H9 (cell line): ENCODE results near the gene GNL3. TPM values are rescaled to one million over a fixed set of nuclear protein-coding genes. Genes with fewer than 3 reads are reported as not detected.

ENCODE experiments used
- DNase-seq: peaks from one replicate; pipeline ENCODE4 v3.0.0-alpha.2; 2017
- H2AFZ ChIP-seq: one replicate; pipeline ENCODE4 v1.6.1; 2013; ENCODE audit warnings: mild to moderate bottlenecking, low read length, control low read depth, moderate library complexity
- H2AK5ac ChIP-seq: 2 replicates; pipeline ENCODE4 v1.6.1; 2013; ENCODE audit warnings: low read length, control low read depth, mixed read lengths; ENCODE audit not compliant: insufficient read length
- H2BK120ac ChIP-seq: one replicate; pipeline ENCODE4 v1.6.1; 2013; ENCODE audit warnings: low read depth, mild to moderate bottlenecking, low read length, control low read depth, inconsistent platforms; ENCODE audit not compliant: poor library complexity, severe bottlenecking
- H2BK12ac ChIP-seq: 2 replicates; pipeline ENCODE4 v1.6.1; 2013; ENCODE audit warnings: low read length, control low read depth, mixed read lengths, low read depth; ENCODE audit not compliant: insufficient read length
- H2BK15ac ChIP-seq: 2 replicates; pipeline ENCODE4 v1.6.1; 2013; ENCODE audit warnings: low read depth, low read length, control low read depth
- H2BK20ac ChIP-seq: one replicate; pipeline ENCODE4 v1.6.1; 2013; ENCODE audit warnings: low read depth, mild to moderate bottlenecking, low read length, control low read depth, inconsistent platforms; ENCODE audit not compliant: poor library complexity, severe bottlenecking
- H2BK5ac ChIP-seq: 2 replicates; pipeline ENCODE4 v1.6.1; 2013; ENCODE audit warnings: low read length, control low read depth, mixed read lengths; ENCODE audit not compliant: insufficient read length
- H3K14ac ChIP-seq: 2 replicates; pipeline ENCODE4 v1.6.1; 2013; ENCODE audit warnings: low read length, control low read depth; ENCODE audit not compliant: insufficient read depth
- H3K18ac ChIP-seq: 2 replicates; pipeline ENCODE4 v1.6.1; 2013; ENCODE audit warnings: low read depth, mild to moderate bottlenecking, mixed read lengths, low read length, control low read depth; ENCODE audit not compliant: insufficient read length
- H3K23ac ChIP-seq: 2 replicates; pipeline ENCODE4 v1.6.1; 2013; ENCODE audit warnings: low read length, control low read depth, mixed read lengths, low read depth; ENCODE audit not compliant: insufficient read length
- H3K23me2 ChIP-seq: 2 replicates; pipeline ENCODE4 v1.6.1; 2013; ENCODE audit warnings: low read depth, mild to moderate bottlenecking, mixed read lengths, low read length, control low read depth; ENCODE audit not compliant: insufficient read length, poor library complexity, severe bottlenecking
- H3K27ac ChIP-seq: 2 replicates; pipeline ENCODE4 v1.5.1; 2013; ENCODE audit warnings: low read length, control low read depth, mixed read lengths, low read depth; ENCODE audit not compliant: insufficient read length
- H3K27me3 ChIP-seq: 2 replicates; pipeline ENCODE4 v1.6.1; 2013; ENCODE audit warnings: low read length, control low read depth, inconsistent platforms; ENCODE audit not compliant: insufficient read depth
- H3K4ac ChIP-seq: 2 replicates; pipeline ENCODE4 v1.6.1; 2013; ENCODE audit warnings: low read depth, mild to moderate bottlenecking, control low read depth, inconsistent platforms, low read length, moderate library complexity
- H3K4me1 ChIP-seq: 2 replicates; pipeline ENCODE4 v1.6.1; 2013; ENCODE audit warnings: low read length, control low read depth, inconsistent platforms; ENCODE audit not compliant: insufficient read depth
- H3K4me2 ChIP-seq: 2 replicates; pipeline ENCODE4 v1.6.1; 2013; ENCODE audit warnings: low read length, control low read depth, mixed read lengths; ENCODE audit not compliant: insufficient read length, insufficient read depth
- H3K56ac ChIP-seq: 2 replicates; pipeline ENCODE4 v1.6.1; 2013; ENCODE audit warnings: low read depth, mild to moderate bottlenecking, mixed read lengths, low read length, control low read depth; ENCODE audit not compliant: insufficient read length
- H3K79me1 ChIP-seq: 2 replicates; pipeline ENCODE4 v1.6.1; 2013; ENCODE audit warnings: low read depth, mild to moderate bottlenecking, moderate library complexity, low read length, control low read depth, inconsistent platforms; ENCODE audit not compliant: insufficient read depth, poor library complexity, severe bottlenecking
- H3K79me2 ChIP-seq: 2 replicates; pipeline ENCODE4 v1.6.1; 2013; ENCODE audit warnings: low read length, control low read depth, inconsistent platforms; ENCODE audit not compliant: insufficient read depth
- H3K9ac ChIP-seq: 2 replicates; pipeline ENCODE4 v1.6.1; 2013; ENCODE audit warnings: low read length, control low read depth, mixed read lengths; ENCODE audit not compliant: insufficient read length; ENCODE audit errors: extremely low read depth
- H3K9me3 ChIP-seq: one replicate; pipeline ENCODE4 v1.6.1; 2013; ENCODE audit warnings: low read depth, low read length, inconsistent platforms; ENCODE audit not compliant: control insufficient read depth
- H3T11ph ChIP-seq: one replicate; pipeline ENCODE4 v1.6.1; 2013; ENCODE audit warnings: mild to moderate bottlenecking, low read length, control low read depth, inconsistent platforms
- H4K20me1 ChIP-seq: one replicate; pipeline ENCODE4 v1.6.1; 2013; ENCODE audit not compliant: control insufficient read depth, insufficient read length, insufficient read depth
- H4K5ac ChIP-seq: 2 replicates; pipeline ENCODE4 v1.6.1; 2013; ENCODE audit warnings: low read depth, mild to moderate bottlenecking, mixed read lengths, low read length, control low read depth; ENCODE audit not compliant: insufficient read length
- H4K8ac ChIP-seq: replicated peaks from 2 replicates; pipeline ENCODE4 v1.6.1; 2013; ENCODE audit warnings: low read length, control low read depth, mixed read lengths, low read depth; ENCODE audit not compliant: insufficient read length
- H4K91ac ChIP-seq: 2 replicates; pipeline ENCODE4 v1.6.1; 2013; ENCODE audit warnings: low read depth, mild to moderate bottlenecking, moderate library complexity, mixed read lengths, low read length, control low read depth; ENCODE audit not compliant: insufficient read length
- H3K27ac Mint-ChIP-seq, 3 experiments: 2 replicates in 2 of 3; 3 replicates in 1 of 3; pipeline ENCODE4 v1.8.0; 2020 to 2021; ENCODE audit warnings: mixed read lengths in 3 of 3, mild to moderate bottlenecking in 1 of 3, moderate library complexity in 1 of 3
- H3K27me3 Mint-ChIP-seq: 2 replicates; pipeline ENCODE4 v1.8.0; 2021; ENCODE audit warnings: low read depth, mild to moderate bottlenecking, moderate library complexity, mixed read lengths
- H3K36me3 Mint-ChIP-seq, 3 experiments: 2 replicates in 2 of 3; 3 replicates in 1 of 3; pipeline ENCODE4 v1.8.0; 2020 to 2021; ENCODE audit warnings: low read depth in 3 of 3, mixed read lengths in 3 of 3; ENCODE audit not compliant: insufficient read depth in 1 of 3
- H3K4me1 Mint-ChIP-seq, 2 experiments: 2 replicates each; pipeline ENCODE4 v1.8.0; 2020; ENCODE audit warnings: mixed read lengths in 2 of 2
- H3K4me3 Mint-ChIP-seq, 2 experiments: 2 replicates in 1 of 2; 3 replicates in 1 of 2; pipeline ENCODE4 v1.8.0; 2020 to 2021; ENCODE audit warnings: mild to moderate bottlenecking in 2 of 2, mixed read lengths in 2 of 2, moderate library complexity in 1 of 2
- H3K9me3 Mint-ChIP-seq, 2 experiments: 2 replicates in 1 of 2; 3 replicates in 1 of 2; pipeline ENCODE4 v1.8.0; 2020; ENCODE audit warnings: mild to moderate bottlenecking in 2 of 2, mixed read lengths in 2 of 2, moderate library complexity in 1 of 2
- CTCF ChIP-seq: fragments of 200-600 bp; sonication (generic); conservative IDR thresholded peaks from 3 replicates; pipeline ENCODE4 v1.8.0; 2021; ENCODE audit warnings: antibody characterized with exemption, mild to moderate bottlenecking
- WGBS: extraction: QIAGEN DNeasy Blood & Tissue Kit; methylation state at CpG from one replicate; pipeline ENCODE4 v1.1.7; 2013; ENCODE audit warnings: missing lambda C conversion rate, low lambda C conversion rate, mixed read lengths; ENCODE audit not compliant: insufficient read length; ENCODE audit errors: extremely low coverage; 5-methylcytosine and 5-hydroxymethylcytosine counted together
- total RNA-seq: library from RNA; stranded (reverse); gene quantifications from 2 replicates; pipeline ENCODE4 v1.2.1, GENCODE V29; 2021

GNL3 gene
- total RNA-seq, 1 experiment from 2014 or later = 250 TPM

GRCh38 chr3:52714335-52715302, 28.8 kb downstream of the GNL3 start:
- Mint-ChIP-seq H3K27ac (no peak overlapping the region), H3K4me3 (peak overlapping the region; percentile 63 to 81), H3K27me3 (no peaks in the 10 kb centered on the region), H3K36me3 (peaks cover 5 to 15% (median 14%) of the 10 kb centered on the region in 3 experiments), H3K9me3 (no peaks in the 10 kb centered on the region), H3K4me1 (peaks cover 2 to 8% of the 10 kb centered on the region in 2 experiments; a peak in 3 of 4 replicates)
- no peaks in the 10 kb centered on the region for H4K20me1 ChIP-seq
- H2AFZ ChIP-seq = no peak overlapping the region
- no peak overlapping the region for H3K27ac ChIP-seq
- H3K9ac ChIP-seq = no peak overlapping the region
- H4K91ac ChIP-seq = no peak overlapping the region
- no peaks in the 10 kb centered on the region for H3K79me1 ChIP-seq
- no peak overlapping the region for H3K18ac ChIP-seq
- H2BK120ac ChIP-seq = no peak overlapping the region
- no peak overlapping the region for H3K56ac ChIP-seq
- no peak overlapping the region; the same call in 1 of the 2 replicates for H2BK15ac ChIP-seq
- H3K4ac ChIP-seq = no peak overlapping the region
- no peaks in the 10 kb centered on the region; the same call in 1 of the 2 replicates for H3K4me1 ChIP-seq
- H3K27me3 ChIP-seq = no peaks in the 10 kb centered on the region
- H2AK5ac ChIP-seq = no peak overlapping the region
- H3K9me3 ChIP-seq = no peaks in the 10 kb centered on the region
- no peak overlapping the region for H4K8ac ChIP-seq
- no CpG with 5 or more reads among the region's 39 CpGs for WGBS
- peak; percentile 98 for DNase-seq
- H3K79me2 ChIP-seq = no peaks in the 10 kb centered on the region
- TF ChIP-seq CTCF = peak; percentile 45; the same call in 2 of the 3 replicates
- no peak overlapping the region for H2BK5ac ChIP-seq
- no peak overlapping the region for H3K23ac ChIP-seq
- H3K23me2 ChIP-seq = peaks cover 9% of the 10 kb centered on the region
- H4K5ac ChIP-seq = no peak overlapping the region
- H2BK12ac ChIP-seq = no peak overlapping the region
- H2BK20ac ChIP-seq = no peak overlapping the region
- no peak overlapping the region for H3T11ph ChIP-seq
- H3K14ac ChIP-seq = no peak overlapping the region
- peak overlapping the region; percentile 75 for H3K4me2 ChIP-seq
